GM21786 (cell line): ENCODE data around the gene CDH12.
"Not testable (repeated sequence)": the region's sequence is repeated elsewhere in the genome, so short reads cannot be mapped to it uniquely, and the experiment has no call there.

ENCODE experiments used
- ATAC-seq: cut with Tn5 transposase; IDR thresholded peaks from one replicate; pipeline ENCODE4 v1.9.1; 2021; ENCODE audit not compliant: unreplicated experiment

Gene CDH12

DNA sequence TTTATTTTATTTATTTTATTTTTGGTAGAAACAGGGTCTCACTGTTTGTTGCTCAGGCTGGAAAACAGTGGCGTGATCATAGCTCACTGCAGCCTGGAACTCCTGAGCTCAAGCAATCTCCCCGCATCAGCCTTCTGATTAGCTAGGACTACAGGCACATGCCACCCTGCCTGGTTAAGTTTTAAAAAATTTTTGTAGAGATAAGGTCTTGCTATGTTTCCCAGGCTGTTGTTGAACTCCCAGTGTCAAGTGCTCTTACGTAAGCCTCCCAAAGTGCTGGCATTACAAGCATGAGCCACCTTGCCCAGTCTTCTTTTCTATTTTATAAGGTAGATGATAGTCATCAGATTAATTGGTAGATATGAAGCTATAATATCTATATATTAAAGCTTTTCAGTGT, 382.7 kb downstream of the CDH12 start:
- ATAC-seq: no peak

DNA sequence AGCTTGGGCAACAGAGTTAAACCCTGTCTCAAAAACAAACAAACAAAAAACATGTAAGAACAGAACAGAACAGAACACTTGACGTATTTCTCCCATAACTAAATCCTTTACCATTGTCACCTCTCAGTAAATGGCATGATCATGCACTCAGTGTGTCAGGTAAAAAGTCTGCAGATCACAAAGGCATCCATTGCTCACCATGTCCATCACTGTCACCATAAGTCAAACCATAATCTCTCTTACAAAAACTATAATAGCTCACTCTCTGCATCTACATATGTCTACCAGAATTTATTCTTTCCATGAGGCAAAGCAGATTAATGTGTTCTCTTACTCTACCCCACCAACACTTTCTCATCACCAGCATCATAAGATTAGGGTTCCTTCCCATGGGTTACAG, 387.5 kb downstream of the CDH12 start:
- no peak for ATAC-seq

DNA sequence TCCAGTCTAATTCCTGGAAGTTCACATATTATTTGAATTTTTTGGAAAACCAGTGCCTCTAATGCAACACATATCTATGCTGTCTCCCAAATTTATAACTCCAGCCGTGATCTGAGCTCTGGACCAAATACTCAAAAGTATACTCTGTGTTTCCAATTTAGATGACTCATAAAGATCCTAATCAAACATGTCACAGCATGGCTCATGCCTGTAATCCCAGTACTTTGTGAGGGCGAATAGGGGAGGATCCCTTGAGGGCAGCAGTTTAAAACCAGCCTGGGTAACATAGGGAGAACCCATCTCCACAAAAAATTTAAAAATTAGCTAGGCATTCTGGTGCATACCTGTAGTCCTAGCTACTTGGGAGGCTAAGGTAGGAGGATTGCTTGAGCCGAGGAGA, 388.0 kb downstream of the CDH12 start:
- no peak for ATAC-seq

DNA sequence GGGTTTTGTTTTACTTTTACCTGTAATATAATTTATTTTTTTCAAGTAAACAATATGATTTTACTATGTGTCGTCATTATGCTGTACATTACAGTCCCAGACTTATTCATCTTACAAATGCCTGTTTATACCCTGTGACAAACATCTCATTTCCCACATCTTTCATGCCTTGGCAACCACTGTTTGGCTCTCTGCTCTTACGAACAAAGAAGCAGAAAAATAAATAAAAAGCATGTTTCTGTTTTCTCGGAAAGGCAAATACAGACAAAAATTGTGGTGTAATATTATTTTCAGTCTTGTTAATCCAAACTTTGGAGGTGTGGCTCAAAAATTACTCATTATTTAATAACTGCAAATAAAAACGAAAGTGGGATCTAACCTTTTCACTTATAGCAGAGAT, 393.0 kb downstream of the CDH12 start:
- ATAC-seq: no peak

DNA sequence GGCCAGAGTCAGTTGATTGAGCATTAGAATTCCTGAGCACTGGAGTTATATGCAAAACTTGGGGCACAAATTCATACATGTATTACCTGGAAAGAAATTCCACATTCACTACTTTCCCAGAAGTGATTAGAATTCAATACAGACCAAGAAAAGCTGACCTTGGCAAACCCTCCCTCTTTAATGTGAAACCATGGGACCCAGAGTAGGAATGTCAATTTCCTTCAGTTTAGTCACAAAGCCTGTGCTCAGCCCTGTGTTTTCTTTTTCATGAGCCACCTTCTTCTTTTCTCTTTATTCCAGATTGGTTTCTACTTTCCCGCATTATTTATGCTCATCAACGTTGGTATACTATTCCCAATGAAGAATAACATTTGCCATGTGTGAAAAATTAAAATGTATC, 420.2 kb downstream of the CDH12 start:
- no peak for ATAC-seq

DNA sequence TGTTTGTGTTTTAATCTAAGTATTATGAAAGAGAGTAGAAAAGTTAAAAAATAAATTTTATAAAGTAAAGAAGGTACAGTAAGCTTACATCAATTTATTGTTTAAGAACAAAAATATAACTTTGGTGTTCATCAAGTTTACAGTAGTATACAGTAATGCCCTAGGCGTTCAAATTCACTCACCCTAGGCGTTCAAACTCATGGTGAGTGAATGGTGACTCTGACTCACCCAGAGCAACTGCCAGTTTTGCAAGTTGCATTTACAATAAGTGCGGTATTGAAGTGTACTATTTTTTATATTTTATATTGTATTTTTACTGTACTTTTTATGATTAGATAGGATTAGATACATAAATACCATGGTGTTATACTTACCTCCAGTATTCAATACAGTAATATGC, 421.3 kb downstream of the CDH12 start:
- ATAC-seq: no peak

DNA sequence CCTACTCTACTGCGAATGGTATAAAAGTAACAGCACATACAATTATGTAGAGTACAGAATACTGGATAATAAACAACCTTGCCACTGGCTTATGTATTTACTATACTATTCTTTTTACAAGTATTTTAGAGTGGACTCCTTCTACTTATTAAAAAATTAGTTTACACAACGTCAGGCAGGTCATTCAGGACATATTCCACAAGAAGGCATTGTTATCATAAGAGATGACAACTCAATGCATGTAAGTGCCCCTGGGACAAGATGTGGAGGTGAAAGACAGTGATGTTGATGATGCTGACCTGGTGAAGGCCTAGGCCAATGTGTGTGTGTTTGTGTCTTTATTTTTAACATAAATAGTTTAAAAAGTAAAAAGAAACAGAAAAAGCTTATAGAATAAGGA, 421.7 kb downstream of the CDH12 start:
- no peak for ATAC-seq

DNA sequence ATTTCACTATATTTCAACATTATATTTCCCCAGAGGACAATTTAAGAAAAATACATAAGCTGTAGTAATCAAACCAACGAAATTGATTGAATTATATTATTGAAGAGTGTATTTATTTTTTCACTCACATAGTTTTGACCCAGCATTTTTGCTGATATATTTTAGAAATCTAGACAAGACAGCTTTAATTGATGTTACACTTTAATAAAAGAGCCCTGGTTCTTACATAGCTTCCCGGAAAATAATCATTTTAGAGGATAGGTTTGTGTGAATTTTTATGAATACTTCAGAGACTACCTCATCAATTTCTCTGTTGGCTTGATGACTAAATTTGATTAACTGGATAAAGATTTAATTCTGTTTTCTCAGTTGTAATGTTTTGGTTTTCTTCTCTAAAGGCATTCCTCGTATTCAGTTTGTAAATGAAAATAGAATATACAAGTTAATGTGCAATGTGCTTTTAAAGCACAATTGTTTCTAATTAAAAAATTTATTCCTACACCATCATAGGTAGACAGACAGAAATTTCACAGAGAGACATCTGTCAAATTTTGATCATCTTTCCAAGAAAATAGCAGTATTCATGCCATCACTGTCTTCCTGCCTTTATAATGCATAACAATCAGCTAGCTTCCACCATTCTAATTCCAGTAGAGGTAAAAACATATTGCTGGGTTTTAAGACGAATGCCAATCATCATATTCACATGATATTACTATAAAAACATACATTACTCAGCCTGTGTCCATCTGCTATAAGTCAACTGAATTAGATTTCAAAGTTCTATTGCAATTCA, 441.4 kb downstream of the CDH12 start:
- ATAC-seq: no peak

DNA sequence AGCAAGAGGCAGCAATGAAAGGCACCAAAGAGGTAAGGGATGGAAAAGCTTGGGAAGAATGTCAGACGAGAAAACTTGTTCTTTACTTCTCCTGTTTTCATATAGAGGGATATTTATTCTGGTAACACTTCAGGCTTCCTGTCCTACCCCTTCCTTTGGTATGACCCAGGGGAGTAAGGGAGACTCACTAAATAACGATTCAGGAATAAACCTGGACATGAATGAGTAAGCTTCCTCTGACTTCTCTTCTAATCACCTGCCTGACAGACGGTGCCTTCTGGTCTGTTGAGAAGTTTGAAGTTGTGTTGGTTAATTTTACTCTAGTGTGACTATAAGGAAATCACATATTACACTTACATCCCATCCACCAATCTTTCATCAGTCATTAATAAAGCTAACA, 461.2 kb downstream of the CDH12 start:
- no peak for ATAC-seq

DNA sequence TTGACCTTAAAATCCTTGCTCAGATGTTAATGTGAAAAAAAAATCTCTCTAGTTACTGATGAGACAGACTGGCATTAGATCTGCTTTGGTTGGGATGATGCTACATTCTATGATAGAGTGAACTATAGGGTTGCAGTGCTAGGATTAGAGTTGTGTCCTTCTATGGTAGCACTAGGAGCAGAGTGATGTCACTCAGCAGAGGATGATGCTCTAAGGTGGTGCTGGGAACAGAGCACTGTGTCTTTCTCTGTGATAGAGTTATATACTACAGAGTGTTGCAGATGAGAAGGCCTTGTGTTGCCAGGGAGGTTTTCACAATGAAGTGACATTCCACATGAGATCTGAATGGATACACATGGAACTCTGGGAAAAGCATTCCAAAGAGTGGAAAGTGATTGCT, 462.3 kb downstream of the CDH12 start:
- no peak for ATAC-seq

DNA sequence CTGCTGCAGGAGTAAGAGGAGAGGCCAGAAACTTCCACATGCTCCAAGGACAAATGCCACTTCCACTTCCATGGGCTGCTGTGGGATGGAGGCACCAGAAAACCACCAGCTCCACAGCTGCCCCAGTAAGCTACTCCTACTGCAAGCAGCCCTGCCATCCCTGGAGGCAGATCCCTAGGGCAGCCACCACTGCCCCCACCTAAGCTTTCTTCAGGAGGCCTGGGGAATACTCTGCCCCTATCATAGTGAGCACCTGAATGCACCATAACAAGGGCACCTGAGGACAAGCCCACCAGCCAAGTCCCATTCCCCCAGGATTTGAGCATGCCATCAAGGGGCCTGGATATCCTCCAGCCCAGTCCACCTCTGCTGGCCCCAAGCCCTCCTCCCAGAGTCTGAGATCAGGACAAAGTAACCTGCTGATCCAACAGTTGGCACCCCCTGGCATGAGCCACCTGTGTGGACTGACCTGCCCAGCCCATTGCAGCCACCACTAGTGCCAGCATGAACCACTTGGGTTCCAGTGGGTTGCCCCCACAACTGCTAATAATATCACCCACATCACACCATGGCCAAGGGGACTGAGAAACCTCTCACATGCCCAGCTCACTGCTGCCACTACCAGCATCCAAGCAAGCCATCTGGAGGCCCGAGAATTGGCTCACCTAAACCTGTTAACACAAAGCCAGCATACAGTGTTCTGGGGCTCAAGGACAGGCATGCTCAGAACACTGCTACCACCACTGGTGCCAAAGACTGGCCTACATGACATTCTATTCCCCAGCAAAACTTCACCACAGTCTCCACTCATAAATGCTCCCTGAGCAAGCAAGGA, 480.1 kb downstream of the CDH12 start:
- no peak for ATAC-seq

DNA sequence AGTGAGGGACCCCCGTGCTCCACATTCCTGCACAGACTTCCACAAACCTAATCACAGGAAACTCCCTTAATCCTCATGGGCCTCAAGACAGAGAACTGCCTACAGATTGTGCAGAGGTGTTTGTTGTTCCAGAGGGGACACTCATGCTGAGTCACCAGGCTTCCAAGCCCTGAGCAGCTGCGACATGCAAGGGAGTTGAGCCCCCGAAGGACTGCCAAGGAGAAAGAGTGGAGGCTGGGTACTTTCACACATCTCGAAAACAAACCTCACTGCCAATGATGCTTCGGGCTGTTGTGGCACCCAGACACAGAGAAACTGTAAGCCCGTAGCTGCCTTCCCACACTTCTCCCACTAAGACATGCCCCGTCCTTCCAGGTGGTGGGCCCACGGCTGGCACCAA, 480.8 kb downstream of the CDH12 start:
- no peak for ATAC-seq

DNA sequence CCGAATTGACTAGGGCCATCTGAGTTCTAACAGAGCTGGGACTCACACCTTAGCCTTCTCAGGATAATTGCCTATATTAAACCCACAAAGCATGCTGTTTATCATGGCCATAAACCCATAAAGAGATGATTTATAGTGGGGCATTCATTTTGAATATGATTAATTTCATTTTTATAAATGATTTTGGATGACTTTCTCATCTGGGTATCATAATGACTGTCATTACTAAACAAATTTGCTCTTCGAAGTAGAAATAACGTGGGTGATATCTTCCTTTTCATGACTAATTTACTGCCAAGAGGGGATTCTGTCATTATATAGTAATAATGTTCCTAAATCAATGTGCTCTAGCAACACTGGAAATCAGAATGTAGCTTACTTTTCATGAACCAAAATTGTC, 498.2 kb downstream of the CDH12 start:
- no peak for ATAC-seq

DNA sequence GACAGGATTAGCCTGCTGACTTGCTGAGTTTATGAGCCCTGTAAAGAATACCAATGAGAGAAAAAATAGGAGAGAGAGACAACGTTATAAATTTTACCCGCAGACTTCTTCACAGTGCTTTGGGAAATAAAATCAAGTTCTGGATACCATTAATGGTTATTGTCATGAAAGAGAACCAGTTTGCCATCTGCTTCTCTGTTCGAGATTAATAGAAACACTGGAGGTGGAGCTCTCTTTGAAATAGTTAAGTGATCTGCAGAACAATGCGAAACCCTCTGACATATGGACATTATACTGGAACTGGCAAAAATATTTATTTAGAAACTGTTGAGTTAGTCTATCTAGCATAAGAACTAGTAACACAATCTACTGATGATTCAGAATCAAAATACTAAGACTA, 500.7 kb downstream of the CDH12 start:
- ATAC-seq: no peak

DNA sequence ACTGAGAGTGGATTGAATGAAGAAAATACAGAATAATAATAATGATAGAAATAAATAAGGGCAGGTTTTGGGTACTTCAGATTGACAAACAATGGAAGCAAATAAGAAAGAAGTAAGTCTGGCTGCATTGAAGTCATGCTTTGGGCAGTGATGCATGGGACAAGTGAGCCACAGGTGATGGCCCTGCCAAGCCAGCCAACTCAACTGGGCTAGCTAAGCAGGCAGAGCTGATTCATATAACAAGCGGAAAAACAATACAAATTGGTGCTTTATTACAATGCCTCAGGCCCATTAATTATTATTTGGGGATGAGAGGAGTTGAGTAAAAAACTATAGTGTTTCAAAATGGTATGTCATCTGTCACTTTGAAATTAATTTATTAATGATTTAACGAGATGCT, 502.0 kb downstream of the CDH12 start:
- no peak for ATAC-seq

DNA sequence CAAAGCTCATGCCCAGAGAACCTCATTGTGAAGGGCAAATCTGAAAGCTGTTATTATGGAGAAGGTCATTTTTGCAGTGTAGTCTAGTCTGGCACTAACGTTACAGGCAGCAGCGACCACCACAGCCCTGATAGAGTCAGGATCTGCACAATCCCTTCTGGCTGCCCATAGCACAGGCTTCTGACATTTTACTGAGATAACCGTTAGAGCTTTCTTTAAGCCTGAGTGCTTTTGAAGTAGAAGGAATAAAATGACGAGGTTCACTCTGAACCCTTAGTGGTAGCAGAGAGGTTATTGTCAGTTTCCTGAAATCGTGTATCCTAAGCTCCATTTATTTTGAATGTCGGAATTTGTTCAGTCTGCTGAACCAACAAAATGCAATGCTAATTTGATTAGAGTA, 505.1 kb downstream of the CDH12 start:
- no peak for ATAC-seq

DNA sequence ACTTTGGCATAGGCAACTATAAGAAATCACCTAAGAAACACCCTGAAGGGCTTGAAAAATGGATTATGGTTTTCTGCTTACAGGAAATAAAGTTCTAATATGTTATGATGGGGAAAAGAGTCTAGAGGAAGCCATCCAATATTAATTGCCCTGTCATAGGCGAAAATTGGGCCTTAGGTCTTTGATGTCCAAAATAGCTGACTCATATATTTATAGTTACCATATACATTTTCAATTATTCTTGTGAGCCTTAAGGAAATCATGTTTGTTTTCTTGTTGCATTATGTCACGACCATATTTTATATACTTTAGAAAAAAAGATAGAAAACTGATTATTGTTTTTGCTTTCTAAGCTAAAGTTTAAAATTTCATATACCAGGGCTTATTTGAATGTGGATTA, 509.1 kb downstream of the CDH12 start:
- no peak for ATAC-seq

DNA sequence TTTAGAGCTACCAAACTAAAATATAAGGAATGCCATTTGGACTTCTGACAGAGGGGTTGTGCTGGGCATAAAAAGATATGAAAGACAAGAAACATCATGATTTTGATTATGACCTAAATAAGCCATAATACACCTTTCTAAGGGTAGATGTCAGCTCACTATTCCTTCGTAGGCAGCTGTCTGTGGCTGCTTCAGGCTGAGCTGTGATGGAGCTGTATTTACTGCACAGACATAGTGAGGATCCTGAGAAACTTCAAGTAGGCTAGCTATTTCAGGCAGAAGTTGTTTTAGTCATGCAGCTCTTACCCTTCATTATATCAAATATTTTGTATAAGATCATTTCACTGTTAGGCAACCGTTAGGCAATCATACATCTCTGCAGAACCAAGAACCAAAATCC, 511.7 kb downstream of the CDH12 start:
- no peak for ATAC-seq

DNA sequence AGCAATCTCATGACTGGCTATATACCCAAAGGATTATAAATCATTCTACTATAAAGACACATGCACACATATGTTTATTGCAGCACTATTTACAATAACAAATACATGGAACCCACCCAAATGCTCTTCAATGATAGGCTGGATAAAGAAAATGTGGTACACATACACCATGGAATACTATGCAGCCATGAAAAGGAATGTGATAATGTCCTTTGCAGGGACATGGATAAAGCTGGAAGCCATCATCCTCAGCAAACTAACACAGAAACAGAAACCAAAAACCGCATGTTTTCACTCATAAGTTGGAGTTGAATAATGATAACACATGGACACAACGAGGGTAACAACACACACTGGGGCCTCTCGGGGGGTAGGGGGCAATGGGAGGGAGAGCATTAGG, 520.2 kb downstream of the CDH12 start:
- not testable (repeated sequence) for ATAC-seq

DNA sequence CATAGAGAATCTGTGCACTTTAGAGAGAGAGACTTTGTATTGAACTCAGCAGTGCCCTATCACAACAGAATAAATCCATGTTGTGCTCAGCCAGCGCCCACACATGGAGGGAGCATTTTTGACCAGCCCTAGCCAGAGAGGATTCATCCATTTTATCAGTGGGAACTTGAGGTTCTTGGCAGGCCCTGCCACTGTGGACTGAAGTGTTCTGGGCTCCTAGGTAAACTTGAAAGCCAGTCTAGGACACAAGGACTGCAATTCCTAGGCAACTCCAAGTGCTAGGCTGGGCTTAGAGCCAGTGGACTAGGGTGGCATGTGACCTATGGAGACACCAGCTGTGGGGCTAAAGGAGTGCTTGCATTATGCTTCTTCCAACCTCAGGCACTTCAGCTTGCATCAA, 523.5 kb downstream of the CDH12 start:
- no peak for ATAC-seq

DNA sequence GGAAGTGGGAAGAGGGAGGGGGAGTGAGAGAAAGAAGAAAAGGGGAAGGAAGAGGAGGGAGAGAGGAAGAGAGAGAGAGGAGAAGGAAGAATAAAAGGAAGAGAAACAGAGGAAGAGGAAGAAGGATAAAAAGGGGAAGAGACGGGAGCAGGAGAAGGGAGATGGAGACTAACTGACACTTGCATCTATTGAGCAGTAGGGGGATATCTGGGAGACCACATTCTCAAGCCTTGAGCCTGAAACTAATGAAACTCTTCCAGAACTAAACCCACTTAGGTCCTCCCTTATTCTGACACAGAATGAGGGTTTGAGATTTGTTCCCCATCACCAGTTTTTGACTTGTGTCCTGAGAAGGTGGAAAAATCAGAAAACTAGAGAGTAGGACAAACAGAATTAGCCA, 533.3 kb downstream of the CDH12 start:
- no peak for ATAC-seq

DNA sequence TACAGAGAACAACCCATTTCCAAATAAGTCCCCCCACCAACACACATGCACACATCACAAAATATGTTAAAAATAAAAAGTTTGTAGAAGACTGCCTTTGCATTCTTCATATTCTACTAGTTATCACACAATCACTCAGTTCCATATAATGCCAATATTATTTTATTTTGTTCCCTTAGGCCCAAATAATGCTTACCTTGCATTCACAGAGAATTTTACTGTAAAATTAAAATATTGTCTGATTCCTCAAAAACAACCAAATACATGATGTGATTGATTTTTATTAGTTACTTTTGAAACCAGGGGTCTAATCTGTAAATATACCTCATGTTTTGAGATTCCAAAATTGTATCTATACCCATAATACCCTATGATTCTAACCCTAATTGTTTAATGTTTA, 536.9 kb downstream of the CDH12 start:
- ATAC-seq: no peak

DNA sequence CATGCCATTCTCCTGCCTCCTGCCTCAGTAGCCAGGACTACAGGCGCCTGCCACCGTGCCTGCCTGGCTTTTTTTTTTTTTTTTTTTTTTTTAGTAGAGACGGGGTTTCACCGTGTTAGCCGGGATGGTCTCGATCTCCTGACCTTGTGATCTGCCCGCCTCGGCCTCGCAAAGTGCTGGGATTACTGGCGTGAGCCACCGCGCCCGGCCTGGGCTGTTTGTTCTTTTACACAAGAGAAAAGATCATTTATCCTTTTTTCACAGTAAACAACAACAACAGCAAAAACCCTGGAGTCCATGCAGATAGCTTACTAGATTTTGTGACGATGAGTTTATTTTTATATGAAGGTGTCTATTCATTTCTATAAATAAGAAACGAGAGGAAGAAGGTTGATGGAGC, 538.1 kb downstream of the CDH12 start:
- not testable (repeated sequence) for ATAC-seq
